CD4-positive, CD25-positive, alpha-beta regulatory T cell (primary cell): Measurements from ENCODE around the gene TRIM8. TPM values are rescaled to one million over a fixed set of nuclear protein-coding genes. Genes with fewer than 3 reads are reported as not detected.

ENCODE experiments used
- ATAC-seq, 2 donors: fragments of 150-1000 bp; cut with Tn5 transposase; one replicate each; pipeline ENCODE4 v1.10.0; 2021; ENCODE audit warnings: low read depth in 2 of 2, moderate number of reproducible peaks in 2 of 2, moderate library complexity in 1 of 2
- DNase-seq, 3 donors: peaks; one replicate each; pipeline versions ENCODE4 v3.0.0 to v3.0.0-alpha.2; 2012 to 2022; ENCODE audit warnings: mixed read lengths in 1 of 3
- H3K27ac ChIP-seq: one replicate; pipeline ENCODE4 v1.7.0; 2013; ENCODE audit warnings: mild to moderate bottlenecking, low read length; ENCODE audit not compliant: insufficient read depth, poor library complexity, severe bottlenecking
- H3K27me3 ChIP-seq: one replicate; pipeline ENCODE4 v1.7.0; 2013; ENCODE audit warnings: low read length; ENCODE audit not compliant: control insufficient read depth, insufficient read depth
- H3K36me3 ChIP-seq: one replicate; pipeline ENCODE4 v1.7.0; 2013; ENCODE audit warnings: mild to moderate bottlenecking, low read length, moderate library complexity; ENCODE audit not compliant: control insufficient read depth, insufficient read depth
- H3K4me1 ChIP-seq: 2 replicates; pipeline ENCODE4 v1.7.0; 2013; ENCODE audit warnings: mild to moderate bottlenecking, low read length; ENCODE audit not compliant: insufficient read depth, control insufficient read depth, poor library complexity, severe bottlenecking
- H3K4me3 ChIP-seq: one replicate; pipeline ENCODE4 v1.7.0; 2013; ENCODE audit warnings: low read depth, mild to moderate bottlenecking, low read length, moderate library complexity
- H3K9me3 ChIP-seq, 2 experiments: 1 replicate in 1 of 2; 2 replicates in 1 of 2; pipeline ENCODE4 v1.7.0; 2013; ENCODE audit warnings: low read length in 2 of 2, mild to moderate bottlenecking in 1 of 2, moderate library complexity in 1 of 2; ENCODE audit not compliant: control insufficient read depth in 2 of 2
- H3K27ac Mint-ChIP-seq, 3 donors: one replicate each; pipeline ENCODE4 v1.8.0; 2020 to 2022; ENCODE audit warnings: mild to moderate bottlenecking in 3 of 3, mixed read lengths in 3 of 3, moderate library complexity in 2 of 3
- H3K27me3 Mint-ChIP-seq: one replicate; pipeline ENCODE4 v1.8.0; 2022; ENCODE audit warnings: mild to moderate bottlenecking, mixed read lengths
- H3K36me3 Mint-ChIP-seq: one replicate; pipeline ENCODE4 v1.8.0; 2020; ENCODE audit warnings: mixed read lengths
- H3K4me1 Mint-ChIP-seq, 4 donors: one replicate each; pipeline ENCODE4 v1.8.0; 2020 to 2022; ENCODE audit warnings: mixed read lengths in 4 of 4, mild to moderate bottlenecking in 1 of 4
- H3K4me3 Mint-ChIP-seq, 4 donors: one replicate each; pipeline ENCODE4 v1.8.0; 2020 to 2022; ENCODE audit warnings: mild to moderate bottlenecking in 4 of 4, mixed read lengths in 4 of 4, moderate library complexity in 3 of 4
- H3K9me3 Mint-ChIP-seq, 7 donors: one replicate each; pipeline ENCODE4 v1.8.0; 2020 to 2022; ENCODE audit warnings: mixed read lengths in 7 of 7, mild to moderate bottlenecking in 3 of 7, moderate library complexity in 2 of 7
- polyA plus RNA-seq, 4 donors: library from polyadenylated mRNA; unstranded; fragments of 300-500 nt; fragmentation: Illumina TruSeq; gene quantifications; one replicate each; pipeline ENCODE4 v1.2.3, GENCODE V29; 2021
- total RNA-seq: library from RNA; stranded (reverse); gene quantifications from one replicate; pipeline ENCODE4 v1.2.3, GENCODE V29; 2022

The TRIM8 gene
- total and polyA plus RNA-seq, 5 donors from 2014 or later = 30.2 to 73.4 (median 36.8) TPM

- peaks cover 8 to 46% (median 22%) of the 10 kb centered on the region in 4 donors for H3K4me1 Mint-ChIP-seq
- no peak for DNase-seq
- no peaks in the 10 kb centered on the region for H3K27me3 Mint-ChIP-seq
Measured at GRCh38 chr10:102678068-102678400, 33.8 kb downstream of the TRIM8 start.

GRCh38 chr10:102678842-102679289, 34.6 kb downstream of the TRIM8 start:
- H3K4me3 ChIP-seq = no peak overlapping the region

More at GRCh38 chr10:102678068-102678400, 33.8 kb downstream of the TRIM8 start:
- no peak for ATAC-seq
- Histone ChIP-seq H3K36me3 (no peaks in the 10 kb centered on the region), H3K9me3 (no peaks in the 10 kb centered on the region), H3K4me3 (no peak overlapping the region), H3K27ac (no peak overlapping the region), H3K27me3 (no peaks in the 10 kb centered on the region), H3K4me1 (peaks cover 38% of the 10 kb centered on the region)
- Mint-ChIP-seq H3K36me3 (no peaks in the 10 kb centered on the region), H3K4me3 (no peak overlapping the region), H3K9me3 (no peaks in the 10 kb centered on the region), H3K27ac (peak overlapping the region in 1 of 3 donors; percentile 80)

GRCh38 chr10:102679596-102679995, 35.3 kb downstream of the TRIM8 start:
- Mint-ChIP-seq H3K9me3 (no peaks in the 10 kb centered on the region), H3K4me3 (no peak overlapping the region), H3K27me3 (no peaks in the 10 kb centered on the region), H3K36me3 (no peaks in the 10 kb centered on the region), H3K4me1 (peaks cover 0 to 31% (median 12%) of the 10 kb centered on the region in 4 donors), H3K27ac (no peak overlapping the region)
- no peak overlapping the region for H3K4me3 ChIP-seq
- no peaks in the 10 kb centered on the region for H3K36me3 ChIP-seq
- ATAC-seq (no peak), DNase-seq (no peak)
- no peak overlapping the region for H3K27ac ChIP-seq
- no peaks in the 10 kb centered on the region for H3K9me3 ChIP-seq
- no peaks in the 10 kb centered on the region for H3K27me3 ChIP-seq
- peaks cover 24% of the 10 kb centered on the region for H3K4me1 ChIP-seq

More at GRCh38 chr10:102678842-102679289, 34.6 kb downstream of the TRIM8 start:
- no peaks in the 10 kb centered on the region for H3K9me3 ChIP-seq
- Mint-ChIP-seq H3K27ac (peak overlapping the region in 1 of 3 donors; percentile 57), H3K36me3 (no peaks in the 10 kb centered on the region), H3K4me3 (no peak overlapping the region), H3K27me3 (no peaks in the 10 kb centered on the region), H3K4me1 (peaks cover 3 to 38% (median 18%) of the 10 kb centered on the region in 4 donors), H3K9me3 (no peaks in the 10 kb centered on the region)
- no peak overlapping the region for H3K27ac ChIP-seq
- DNase-seq = no peak
- ATAC-seq = no peak
- no peaks in the 10 kb centered on the region for H3K27me3 ChIP-seq
- peaks cover 31% of the 10 kb centered on the region for H3K4me1 ChIP-seq
- no peaks in the 10 kb centered on the region for H3K36me3 ChIP-seq

GRCh38 chr10:102681696-102682095, 37.4 kb downstream of the TRIM8 start:
- no peak overlapping the region for H3K27ac Mint-ChIP-seq
- no peak overlapping the region for H3K27ac ChIP-seq
- no peak overlapping the region for H3K4me3 Mint-ChIP-seq

GRCh38 chr10:102682416-102682815, 38.1 kb downstream of the TRIM8 start:
- H3K36me3 ChIP-seq = peaks cover 3% of the 10 kb centered on the region
- peaks cover 4% of the 10 kb centered on the region for H3K4me1 ChIP-seq
- H3K4me3 ChIP-seq = no peak overlapping the region
- no peaks in the 10 kb centered on the region for H3K9me3 ChIP-seq
- ATAC-seq (no peak), DNase-seq (no peak)
- peaks cover 0 to 9% (median 3%) of the 10 kb centered on the region in 4 donors for H3K4me1 Mint-ChIP-seq
- H3K27ac ChIP-seq = no peak overlapping the region
- H3K4me3 Mint-ChIP-seq = no peak overlapping the region
- H3K27ac Mint-ChIP-seq = no peak overlapping the region
- H3K9me3 Mint-ChIP-seq = no peaks in the 10 kb centered on the region
- peaks cover 6% of the 10 kb centered on the region for H3K36me3 Mint-ChIP-seq
- no peaks in the 10 kb centered on the region for H3K27me3 Mint-ChIP-seq
- no peaks in the 10 kb centered on the region for H3K27me3 ChIP-seq

More at GRCh38 chr10:102681696-102682095, 37.4 kb downstream of the TRIM8 start:
- Histone ChIP-seq H3K4me3 (no peak overlapping the region), H3K4me1 (peaks cover 4% of the 10 kb centered on the region), H3K36me3 (peaks cover 3% of the 10 kb centered on the region), H3K27me3 (no peaks in the 10 kb centered on the region), H3K9me3 (no peaks in the 10 kb centered on the region)
- H3K9me3 Mint-ChIP-seq = no peaks in the 10 kb centered on the region
- H3K36me3 Mint-ChIP-seq = peaks cover 6% of the 10 kb centered on the region
- DNase-seq = no peak
- H3K27me3 Mint-ChIP-seq = no peaks in the 10 kb centered on the region
- H3K4me1 Mint-ChIP-seq = peaks cover 0 to 10% (median 4%) of the 10 kb centered on the region in 4 donors
- no peak for ATAC-seq

DNA sequence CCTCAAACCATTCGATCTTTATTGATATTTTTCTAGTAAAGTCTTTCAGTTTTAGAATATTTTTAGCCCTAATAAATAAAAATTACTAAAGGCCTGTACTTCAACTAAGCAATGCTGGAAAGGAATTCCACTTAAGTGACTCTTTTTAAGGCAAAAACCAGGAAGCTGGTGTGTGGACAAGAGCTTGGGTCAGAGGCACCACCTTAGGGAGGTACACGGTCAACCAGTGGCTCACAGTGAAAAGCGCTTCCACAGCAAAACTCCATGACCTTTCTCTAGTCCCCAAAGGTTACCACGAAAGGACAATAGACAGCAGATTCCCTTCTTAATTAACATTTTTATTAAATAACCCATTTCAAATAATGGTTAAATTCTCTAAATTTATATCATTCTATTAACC, 38.7 kb downstream of the TRIM8 start:
- Histone ChIP-seq H3K9me3 (no peaks in the 10 kb centered on the region), H3K4me1 (peaks cover 4% of the 10 kb centered on the region), H3K4me3 (no peak overlapping the region), H3K27me3 (no peaks in the 10 kb centered on the region), H3K27ac (no peak overlapping the region), H3K36me3 (peaks cover 3% of the 10 kb centered on the region)
- H3K36me3 Mint-ChIP-seq = peaks cover 6% of the 10 kb centered on the region
- DNase-seq = no peak
- H3K4me1 Mint-ChIP-seq = peaks cover 0 to 9% (median 3%) of the 10 kb centered on the region in 4 donors
- no peak overlapping the region for H3K4me3 Mint-ChIP-seq
- H3K27ac Mint-ChIP-seq = peak overlapping the region in 1 of 3 donors; percentile 9
- no peak for ATAC-seq
- H3K27me3 Mint-ChIP-seq = no peaks in the 10 kb centered on the region
- H3K9me3 Mint-ChIP-seq = no peaks in the 10 kb centered on the region

DNA sequence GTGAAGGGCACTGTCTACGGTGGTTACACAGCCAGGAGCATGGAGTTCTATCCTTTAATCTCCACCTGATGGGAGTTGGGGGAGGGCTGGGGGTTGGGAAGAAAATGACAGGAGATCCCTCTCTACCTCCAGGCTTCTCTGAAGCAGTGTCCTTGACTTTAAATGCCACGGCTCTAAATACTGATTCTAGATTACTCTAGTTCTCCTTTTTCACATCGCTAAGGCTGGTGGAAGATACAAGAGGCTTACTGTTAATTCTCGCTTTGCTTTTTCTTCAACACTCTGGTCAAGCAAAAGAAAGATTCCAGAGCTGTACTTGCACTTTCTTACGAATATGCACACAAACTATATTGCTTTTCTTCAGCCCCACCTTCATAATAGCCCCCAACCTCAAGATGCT, 39.5 kb downstream of the TRIM8 start:
- H3K36me3 ChIP-seq = peaks cover 3% of the 10 kb centered on the region
- no peaks in the 10 kb centered on the region for H3K9me3 Mint-ChIP-seq
- H3K27me3 Mint-ChIP-seq = no peaks in the 10 kb centered on the region
- H3K4me1 ChIP-seq = peaks cover 1% of the 10 kb centered on the region
- no peaks in the 10 kb centered on the region for H3K9me3 ChIP-seq
- H3K36me3 Mint-ChIP-seq = peaks cover 6% of the 10 kb centered on the region
- ATAC-seq (no peak), DNase-seq (no peak)
- no peak overlapping the region for H3K27ac ChIP-seq
- H3K4me3 Mint-ChIP-seq = no peak overlapping the region
- H3K4me3 ChIP-seq = no peak overlapping the region
- H3K4me1 Mint-ChIP-seq = peaks cover 0 to 7% (median 2%) of the 10 kb centered on the region in 4 donors
- H3K27me3 ChIP-seq = no peaks in the 10 kb centered on the region
- peak overlapping the region in 2 of 3 donors; percentile 54 to 71 for H3K27ac Mint-ChIP-seq

- Mint-ChIP-seq H3K27ac (peak overlapping the region in 1 of 3 donors; percentile 18), H3K36me3 (peaks cover 8% of the 10 kb centered on the region), H3K27me3 (no peaks in the 10 kb centered on the region), H3K4me1 (no peaks in the 10 kb centered on the region), H3K9me3 (no peaks in the 10 kb centered on the region), H3K4me3 (no peak overlapping the region)
- Histone ChIP-seq H3K27me3 (no peaks in the 10 kb centered on the region), H3K9me3 (no peaks in the 10 kb centered on the region), H3K27ac (no peak overlapping the region), H3K4me3 (no peak overlapping the region), H3K4me1 (no peaks in the 10 kb centered on the region), H3K36me3 (no peaks in the 10 kb centered on the region)
- DNase-seq (no peak), ATAC-seq (no peak)
Measured at GRCh38 chr10:102691285-102692066, 47.2 kb downstream of the TRIM8 start.
